ENCODE results near the gene CTNNA2. TPM values are rescaled to one million over a fixed set of nuclear protein-coding genes. Genes with fewer than 3 reads are reported as not detected.

Gene CTNNA2
- total RNA-seq, 4 donors from 2014 or later = 0.88 to 14.9 (median 2.3) TPM; not detected in 1

DNA sequence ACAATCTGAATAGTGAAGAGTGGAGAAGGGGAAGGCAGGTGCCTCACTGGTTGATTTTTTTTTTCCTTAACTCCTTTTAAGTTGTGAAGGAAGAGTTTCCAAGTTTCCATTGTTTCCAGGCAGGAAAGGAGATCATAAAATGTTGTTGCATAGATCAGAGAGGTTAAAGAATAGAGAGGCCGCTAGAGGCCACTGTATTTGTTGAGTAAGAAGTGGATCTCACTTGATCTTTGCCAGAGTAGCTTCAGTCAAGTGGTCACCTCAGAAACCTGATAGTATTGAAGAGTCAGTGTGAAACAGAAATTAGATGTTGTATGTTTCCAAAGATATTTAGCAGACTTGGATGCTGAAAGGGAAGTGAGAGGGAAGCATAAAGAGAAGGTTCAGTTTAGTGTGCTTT is 17.6 kb downstream of the CTNNA2 start:
- H3K36me3 ChIP-seq = no peaks in the 10 kb centered on the region
- TF ChIP-seq CTCF (IDR thresholded peaks at IDR 0.05) (no peak), POLR2A (IDR thresholded peaks at IDR 0.05) (no peak)
- H3K4me3 ChIP-seq = no peak overlapping the region
- DNase-seq = no peak
- H3K4me1 ChIP-seq = no peaks in the 10 kb centered on the region
- H3K27ac ChIP-seq = no peak overlapping the region
- intact Hi-C loops (cut with DNase I; ENCODE audit: low total_unique reads) = no loop called here
- no peaks in the 10 kb centered on the region for H3K9me3 ChIP-seq
- no peaks in the 10 kb centered on the region for H3K27me3 ChIP-seq

DNA sequence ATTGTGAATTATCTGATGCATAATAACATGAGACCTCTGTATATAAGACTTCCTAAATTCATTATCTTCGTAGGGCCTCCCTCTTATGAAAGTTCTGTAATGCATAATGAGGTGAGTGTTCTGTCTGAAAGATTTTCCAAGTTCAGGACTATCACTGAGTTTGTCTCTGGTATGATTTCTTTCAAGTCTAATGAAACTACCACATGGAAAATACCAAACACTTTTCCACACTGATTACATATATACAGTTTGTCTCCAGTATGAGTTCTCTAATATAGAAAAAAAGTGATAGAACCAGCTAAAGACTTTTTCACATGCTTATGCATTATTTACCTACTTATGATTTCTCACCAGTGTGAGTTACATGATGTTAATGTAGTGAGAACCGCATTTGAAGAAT is 34.7 kb downstream of the CTNNA2 start:
- Histone ChIP-seq H3K27me3 (no peaks in the 10 kb centered on the region), H3K36me3 (no peaks in the 10 kb centered on the region), H3K4me1 (no peaks in the 10 kb centered on the region), H3K27ac (no peak overlapping the region), H3K4me3 (no peak overlapping the region), H3K9me3 (no peaks in the 10 kb centered on the region)
- intact Hi-C loops (cut with DNase I; ENCODE audit: low total_unique reads) = no loop called here
- TF ChIP-seq CTCF (IDR thresholded peaks at IDR 0.05) = no peak
- TF ChIP-seq POLR2A (IDR thresholded peaks at IDR 0.05) = no peak
- no peak for DNase-seq

DNA sequence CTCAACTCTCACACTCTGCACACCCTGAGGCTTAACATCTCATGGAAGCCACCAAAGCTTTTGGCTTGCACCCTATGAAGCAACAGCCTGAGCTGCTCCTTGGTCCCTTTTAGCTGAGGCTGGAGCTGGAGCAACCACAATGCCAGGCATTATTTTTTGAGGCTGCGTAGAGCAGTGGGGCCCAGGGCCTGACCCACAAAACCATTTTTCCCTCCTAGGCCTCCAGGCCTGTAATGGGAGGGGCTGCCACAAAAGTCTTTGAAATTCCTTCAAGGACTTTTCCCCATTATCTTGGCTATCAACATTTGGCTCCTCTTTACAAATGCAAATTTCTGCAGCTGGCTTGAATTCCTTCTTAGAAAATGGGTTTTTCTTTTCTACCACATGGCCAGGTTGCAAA is 39.8 kb downstream of the CTNNA2 start:
- H3K27ac ChIP-seq = no peak overlapping the region
- H3K4me3 ChIP-seq = no peak overlapping the region
- no peaks in the 10 kb centered on the region for H3K4me1 ChIP-seq
- H3K36me3 ChIP-seq = no peaks in the 10 kb centered on the region
- H3K27me3 ChIP-seq = no peaks in the 10 kb centered on the region
- DNase-seq = no peak
- H3K9me3 ChIP-seq = no peaks in the 10 kb centered on the region
- intact Hi-C loops (cut with DNase I; ENCODE audit: low total_unique reads) = no loop called here
- TF ChIP-seq CTCF (IDR thresholded peaks at IDR 0.05) (no peak), POLR2A (IDR thresholded peaks at IDR 0.05) (no peak)

GRCh38 chr2:79554899-79555298 is 42.0 kb downstream of the CTNNA2 start:
- Histone ChIP-seq H3K9me3 (no peaks in the 10 kb centered on the region), H3K27me3 (no peaks in the 10 kb centered on the region), H3K4me3 (no peak overlapping the region), H3K27ac (no peak overlapping the region), H3K4me1 (no peaks in the 10 kb centered on the region), H3K36me3 (no peaks in the 10 kb centered on the region)
- TF ChIP-seq POLR2A (IDR thresholded peaks at IDR 0.05) (no peak), CTCF (IDR thresholded peaks at IDR 0.05) (no peak)
- intact Hi-C loops (cut with DNase I; ENCODE audit: low total_unique reads) = no loop called here
- DNase-seq = no peak

DNA sequence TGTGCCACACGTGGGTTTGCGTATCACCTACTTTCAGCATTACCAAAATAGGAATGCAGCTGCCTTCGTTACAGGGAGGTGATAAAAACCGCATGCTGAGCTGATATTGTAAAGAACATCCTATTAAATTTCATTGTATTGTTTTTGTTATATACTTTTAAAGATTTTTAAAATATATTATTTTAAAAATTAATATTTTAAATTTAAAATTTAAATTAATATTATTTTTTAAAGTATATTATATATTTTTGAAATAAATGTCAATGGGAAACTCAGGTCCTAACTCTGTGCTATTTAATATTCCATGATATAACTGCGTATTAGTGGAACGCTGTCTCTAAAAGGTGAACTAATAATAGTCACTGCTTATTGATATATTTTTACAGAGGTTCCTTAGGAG is 51.2 kb downstream of the CTNNA2 start:
- H3K4me1 ChIP-seq = no peaks in the 10 kb centered on the region
- no peaks in the 10 kb centered on the region for H3K9me3 ChIP-seq
- no peak overlapping the region for H3K4me3 ChIP-seq
- no peak for DNase-seq
- no peak overlapping the region for H3K27ac ChIP-seq
- intact Hi-C loops (cut with DNase I; ENCODE audit: low total_unique reads) = no loop called here
- H3K27me3 ChIP-seq = no peaks in the 10 kb centered on the region
- H3K36me3 ChIP-seq = no peaks in the 10 kb centered on the region
- TF ChIP-seq POLR2A (IDR thresholded peaks at IDR 0.05) = no peak
- no peak for TF ChIP-seq CTCF (IDR thresholded peaks at IDR 0.05)

Measured in uterus (tissue), 4 donors.